Measurements from ENCODE around the gene AGTRAP.

GRCh38 chr1:11778844-11779623 lies 43.1 kb downstream of the AGTRAP start:
- no peak for TF ChIP-seq CTCF (tag by site-specific recombination; IDR thresholded peaks at IDR 0.05)
- no peak for TF ChIP-seq ZNF140 (tag by site-specific recombination; IDR thresholded peaks at IDR 0.05)
- no peak for TF ChIP-seq KLF1 (tag by site-specific recombination; IDR thresholded peaks at IDR 0.05)
- TF ChIP-seq ZBTB8A (tag by site-specific recombination; IDR thresholded peaks at IDR 0.05) = no peak
- no peak for TF ChIP-seq ZNF423 (tag by site-specific recombination; IDR thresholded peaks at IDR 0.05)
- TF ChIP-seq, protein P1, sequence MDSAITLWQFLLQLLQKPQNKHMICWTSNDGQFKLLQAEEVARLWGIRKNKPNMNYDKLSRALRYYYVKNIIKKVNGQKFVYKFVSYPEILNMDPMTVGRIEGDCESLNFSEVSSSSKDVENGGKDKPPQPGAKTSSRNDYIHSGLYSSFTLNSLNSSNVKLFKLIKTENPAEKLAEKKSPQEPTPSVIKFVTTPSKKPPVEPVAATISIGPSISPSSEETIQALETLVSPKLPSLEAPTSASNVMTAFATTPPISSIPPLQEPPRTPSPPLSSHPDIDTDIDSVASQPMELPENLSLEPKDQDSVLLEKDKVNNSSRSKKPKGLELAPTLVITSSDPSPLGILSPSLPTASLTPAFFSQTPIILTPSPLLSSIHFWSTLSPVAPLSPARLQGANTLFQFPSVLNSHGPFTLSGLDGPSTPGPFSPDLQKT (IDR thresholded peaks at IDR 0.05; ENCODE audit: borderline replicate concordance, low read depth, low read length) = no peak
- no peak for TF ChIP-seq TCF7L2 (IDR thresholded peaks at IDR 0.05; ENCODE audit: borderline replicate concordance, low read depth, low read length)
- TF ChIP-seq ZNF548 (tag by site-specific recombination; IDR thresholded peaks at IDR 0.05) = no peak
- TF ChIP-seq, protein P2, sequence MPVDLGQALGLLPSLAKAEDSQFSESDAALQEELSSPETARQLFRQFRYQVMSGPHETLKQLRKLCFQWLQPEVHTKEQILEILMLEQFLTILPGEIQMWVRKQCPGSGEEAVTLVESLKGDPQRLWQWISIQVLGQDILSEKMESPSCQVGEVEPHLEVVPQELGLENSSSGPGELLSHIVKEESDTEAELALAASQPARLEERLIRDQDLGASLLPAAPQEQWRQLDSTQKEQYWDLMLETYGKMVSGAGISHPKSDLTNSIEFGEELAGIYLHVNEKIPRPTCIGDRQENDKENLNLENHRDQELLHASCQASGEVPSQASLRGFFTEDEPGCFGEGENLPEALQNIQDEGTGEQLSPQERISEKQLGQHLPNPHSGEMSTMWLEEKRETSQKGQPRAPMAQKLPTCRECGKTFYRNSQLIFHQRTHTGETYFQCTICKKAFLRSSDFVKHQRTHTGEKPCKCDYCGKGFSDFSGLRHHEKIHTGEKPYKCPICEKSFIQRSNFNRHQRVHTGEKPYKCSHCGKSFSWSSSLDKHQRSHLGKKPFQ (tag by site-specific recombination; IDR thresholded peaks at IDR 0.05) = no peak
- TF ChIP-seq, protein P3, sequence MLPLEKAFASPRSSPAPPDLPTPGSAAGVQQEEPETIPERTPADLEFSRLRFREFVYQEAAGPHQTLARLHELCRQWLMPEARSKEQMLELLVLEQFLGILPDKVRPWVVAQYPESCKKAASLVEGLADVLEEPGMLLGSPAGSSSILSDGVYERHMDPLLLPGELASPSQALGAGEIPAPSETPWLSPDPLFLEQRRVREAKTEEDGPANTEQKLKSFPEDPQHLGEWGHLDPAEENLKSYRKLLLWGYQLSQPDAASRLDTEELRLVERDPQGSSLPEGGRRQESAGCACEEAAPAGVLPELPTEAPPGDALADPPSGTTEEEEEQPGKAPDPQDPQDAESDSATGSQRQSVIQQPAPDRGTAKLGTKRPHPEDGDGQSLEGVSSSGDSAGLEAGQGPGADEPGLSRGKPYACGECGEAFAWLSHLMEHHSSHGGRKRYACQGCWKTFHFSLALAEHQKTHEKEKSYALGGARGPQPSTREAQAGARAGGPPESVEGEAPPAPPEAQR (tag by site-specific recombination; IDR thresholded peaks at IDR 0.05) = no peak
- TF ChIP-seq, protein P4, sequence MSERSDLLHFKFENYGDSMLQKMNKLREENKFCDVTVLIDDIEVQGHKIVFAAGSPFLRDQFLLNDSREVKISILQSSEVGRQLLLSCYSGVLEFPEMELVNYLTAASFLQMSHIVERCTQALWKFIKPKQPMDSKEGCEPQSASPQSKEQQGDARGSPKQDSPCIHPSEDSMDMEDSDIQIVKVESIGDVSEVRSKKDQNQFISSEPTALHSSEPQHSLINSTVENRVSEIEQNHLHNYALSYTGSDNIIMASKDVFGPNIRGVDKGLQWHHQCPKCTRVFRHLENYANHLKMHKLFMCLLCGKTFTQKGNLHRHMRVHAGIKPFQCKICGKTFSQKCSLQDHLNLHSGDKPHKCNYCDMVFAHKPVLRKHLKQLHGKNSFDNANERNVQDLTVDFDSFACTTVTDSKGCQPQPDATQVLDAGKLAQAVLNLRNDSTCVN (tag by site-specific recombination; optimal IDR thresholded peaks at IDR 0.05) = no peak
- TF ChIP-seq, protein P5, sequence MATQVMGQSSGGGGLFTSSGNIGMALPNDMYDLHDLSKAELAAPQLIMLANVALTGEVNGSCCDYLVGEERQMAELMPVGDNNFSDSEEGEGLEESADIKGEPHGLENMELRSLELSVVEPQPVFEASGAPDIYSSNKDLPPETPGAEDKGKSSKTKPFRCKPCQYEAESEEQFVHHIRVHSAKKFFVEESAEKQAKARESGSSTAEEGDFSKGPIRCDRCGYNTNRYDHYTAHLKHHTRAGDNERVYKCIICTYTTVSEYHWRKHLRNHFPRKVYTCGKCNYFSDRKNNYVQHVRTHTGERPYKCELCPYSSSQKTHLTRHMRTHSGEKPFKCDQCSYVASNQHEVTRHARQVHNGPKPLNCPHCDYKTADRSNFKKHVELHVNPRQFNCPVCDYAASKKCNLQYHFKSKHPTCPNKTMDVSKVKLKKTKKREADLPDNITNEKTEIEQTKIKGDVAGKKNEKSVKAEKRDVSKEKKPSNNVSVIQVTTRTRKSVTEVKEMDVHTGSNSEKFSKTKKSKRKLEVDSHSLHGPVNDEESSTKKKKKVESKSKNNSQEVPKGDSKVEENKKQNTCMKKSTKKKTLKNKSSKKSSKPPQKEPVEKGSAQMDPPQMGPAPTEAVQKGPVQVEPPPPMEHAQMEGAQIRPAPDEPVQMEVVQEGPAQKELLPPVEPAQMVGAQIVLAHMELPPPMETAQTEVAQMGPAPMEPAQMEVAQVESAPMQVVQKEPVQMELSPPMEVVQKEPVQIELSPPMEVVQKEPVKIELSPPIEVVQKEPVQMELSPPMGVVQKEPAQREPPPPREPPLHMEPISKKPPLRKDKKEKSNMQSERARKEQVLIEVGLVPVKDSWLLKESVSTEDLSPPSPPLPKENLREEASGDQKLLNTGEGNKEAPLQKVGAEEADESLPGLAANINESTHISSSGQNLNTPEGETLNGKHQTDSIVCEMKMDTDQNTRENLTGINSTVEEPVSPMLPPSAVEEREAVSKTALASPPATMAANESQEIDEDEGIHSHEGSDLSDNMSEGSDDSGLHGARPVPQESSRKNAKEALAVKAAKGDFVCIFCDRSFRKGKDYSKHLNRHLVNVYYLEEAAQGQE (tag by site-specific recombination; IDR thresholded peaks at IDR 0.05) = no peak
- TF ChIP-seq YY1 (tag by site-specific recombination; IDR thresholded peaks at IDR 0.05) = no peak
- no peak for TF ChIP-seq ZSCAN30 (tag by site-specific recombination; IDR thresholded peaks at IDR 0.05)
